ENCODE results near the gene C10orf67.

C10orf67 gene

DNA sequence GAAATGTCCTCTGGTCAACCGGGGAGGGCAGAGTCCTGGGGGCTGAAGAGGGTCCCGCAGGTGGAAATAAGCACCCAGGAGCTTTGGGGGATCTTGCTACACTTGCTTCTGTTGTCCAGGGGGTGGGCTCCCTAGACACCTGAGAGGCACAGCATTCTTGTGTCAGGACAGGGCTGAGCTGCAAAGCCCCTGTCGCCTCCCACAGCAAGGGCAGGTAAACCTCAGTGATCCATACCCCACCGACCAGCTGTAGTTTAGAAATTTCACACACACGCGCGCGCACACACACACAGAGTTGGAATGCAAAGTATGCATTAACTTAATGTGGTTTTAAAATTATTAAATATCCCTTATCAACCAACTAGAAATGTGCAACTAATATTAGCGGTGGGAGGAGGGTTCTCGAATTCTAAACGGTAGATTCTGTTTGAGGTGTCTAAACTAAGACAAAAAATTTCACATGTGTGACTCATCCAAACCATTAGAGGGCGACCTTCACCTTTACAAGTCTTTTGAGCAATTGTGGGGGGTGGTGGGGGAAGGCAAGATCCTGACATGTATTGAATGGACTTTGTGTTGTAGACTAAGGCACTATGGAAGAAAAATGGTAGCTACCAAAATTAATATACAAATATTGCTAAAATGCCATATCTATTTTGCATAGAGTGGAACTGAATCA is 186.8 kb downstream of the C10orf67 start:
- peak; percentile 38 for TF ChIP-seq CTCF (IDR thresholded peaks at IDR 0.05; ENCODE audit: borderline replicate concordance, control extremely low read depth, extremely low read depth, insufficient read depth, missing control alignments)
- in situ Hi-C loops (cut with MboI; ENCODE audit: low sequenced_read_pairs, unreplicated experiment), result loop anchor here (25.0 kb wide), 2 partner anchors 129 to 379 kb away; no protein-coding TSS in a partner anchor
- DNase-seq (ENCODE audit: low spot score), result peak; percentile 66

DNA sequence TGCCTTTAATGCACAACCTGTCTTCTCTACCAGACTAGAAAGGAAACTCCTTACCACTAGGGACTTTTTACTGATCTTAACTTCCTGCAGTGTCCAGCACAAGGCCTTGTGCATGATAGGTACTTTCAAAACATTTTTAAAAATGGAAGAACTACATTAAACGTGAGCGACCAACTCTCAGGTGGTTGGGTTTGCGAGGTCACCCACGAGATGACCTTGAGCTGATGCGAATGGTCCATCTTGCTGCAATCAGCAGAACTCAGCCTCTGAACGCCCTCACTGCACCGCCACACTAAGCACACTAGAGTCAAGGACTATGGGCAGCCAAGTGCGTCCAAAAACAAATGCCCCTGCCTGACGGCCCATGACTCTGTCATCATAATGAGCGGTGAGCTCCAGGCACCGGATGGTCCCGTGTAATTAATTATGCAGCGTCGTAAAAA is 187.3 kb downstream of the C10orf67 start:
- TF ChIP-seq CTCF (IDR thresholded peaks at IDR 0.05; ENCODE audit: borderline replicate concordance, control extremely low read depth, extremely low read depth, insufficient read depth, missing control alignments), result no peak
- in situ Hi-C loops (cut with MboI; ENCODE audit: low sequenced_read_pairs, unreplicated experiment), result loop anchor here (25.0 kb wide), 2 partner anchors 130 to 380 kb away; no protein-coding TSS in a partner anchor

DNA sequence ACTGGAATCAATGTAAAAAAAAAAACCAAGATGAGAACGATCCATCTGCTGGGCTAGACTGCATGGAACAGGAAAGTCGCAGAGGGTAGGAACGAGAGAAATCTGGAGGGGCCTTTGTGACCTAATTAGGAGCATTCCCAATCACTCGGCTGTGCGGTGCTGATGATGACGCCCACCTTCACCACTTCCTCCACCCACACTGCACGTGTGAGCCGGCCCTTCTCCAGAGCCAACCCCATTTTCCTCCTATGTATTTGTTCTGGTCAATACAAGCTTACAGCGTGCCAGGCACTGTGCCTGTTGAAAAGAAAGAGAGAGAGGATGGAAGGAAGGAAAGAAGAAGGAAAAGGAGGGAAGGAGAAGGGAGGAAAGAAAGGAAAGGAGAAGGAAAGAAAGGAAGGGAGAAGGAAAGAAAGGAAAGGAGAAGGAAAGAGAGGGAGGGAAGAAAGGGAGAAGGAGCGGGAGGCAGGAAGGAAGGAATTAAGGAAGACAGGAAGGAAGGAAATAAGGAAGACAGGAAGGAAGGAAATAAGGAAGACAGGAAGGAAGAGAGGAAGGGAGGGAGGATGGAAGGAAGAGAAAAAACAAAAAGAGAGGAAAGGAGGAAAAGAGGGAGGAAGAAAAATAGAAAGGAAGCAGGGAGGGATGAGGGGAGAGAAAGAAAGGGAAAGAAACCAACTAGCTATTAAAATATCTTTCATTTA is 188.0 kb downstream of the C10orf67 start:
- no peak for DNase-seq (ENCODE audit: low spot score)
- in situ Hi-C loops (cut with MboI; ENCODE audit: low sequenced_read_pairs, unreplicated experiment), result loop anchor here (25.0 kb wide), 2 partner anchors 131 to 381 kb away; no protein-coding TSS in a partner anchor
- TF ChIP-seq CTCF (IDR thresholded peaks at IDR 0.05; ENCODE audit: borderline replicate concordance, control extremely low read depth, extremely low read depth, insufficient read depth, missing control alignments), result no peak

More for the DNA sequence above, 187.3 kb downstream of the C10orf67 start:
- peak; percentile 39 for DNase-seq (ENCODE audit: low spot score)

- no peak for DNase-seq (ENCODE audit: low spot score)
- TF ChIP-seq CTCF (IDR thresholded peaks at IDR 0.05; ENCODE audit: borderline replicate concordance, control extremely low read depth, extremely low read depth, insufficient read depth, missing control alignments), result no peak
- in situ Hi-C loops (cut with MboI; ENCODE audit: low sequenced_read_pairs, unreplicated experiment), result loop anchor here (25.0 kb wide), 2 partner anchors 132 to 382 kb away; no protein-coding TSS in a partner anchor
Observed at GRCh38 chr10:23155169-23155568, 189.4 kb downstream of the C10orf67 start.
